ENCODE measurements around the gene PPP4R1. TPM values are rescaled to one million over a fixed set of nuclear protein-coding genes. Genes with fewer than 3 reads are reported as not detected.

The PPP4R1 gene
- 127 and 134 TPM in 2 replicates for polyA plus RNA-seq
- 282 and 284 TPM in 2 replicates for polyA minus RNA-seq

- Histone ChIP-seq H3K9me2 (ENCODE audit: insufficient read depth, low read length) (no peaks in the 10 kb centered on the region), H3F3A (ENCODE audit: insufficient read depth, low read length, poor library complexity, severe bottlenecking) (peaks cover 6% of the 10 kb centered on the region), H3K79me2 (replicated peaks; ENCODE audit: insufficient read depth, low read length) (peaks cover 52% of the 10 kb centered on the region), H3K9ac (ENCODE audit: low read length) (peak within 1 kb of the TSS; percentile 80), H3K9me3 (ENCODE audit: low read length) (no peaks in the 10 kb centered on the region), H3K4me3 (ENCODE audit: low read length) (peak within 1 kb of the TSS; percentile 84), H3K27ac (ENCODE audit: low read length) (peak within 1 kb of the TSS; percentile 83), H3K36me3 (ENCODE audit: insufficient read depth, low read length) (no peaks in the 10 kb centered on the region), H4K20me1 (ENCODE audit: insufficient read depth) (no peaks in the 10 kb centered on the region), H3K4me2 (ENCODE audit: low read length) (peak within 1 kb of the TSS; percentile 98), H2AFZ (ENCODE audit: low read depth, low read length) (peak within 1 kb of the TSS; percentile 71), H3K27me3 (ENCODE audit: insufficient read depth, low read depth, low read length) (no peaks in the 10 kb centered on the region)
- TF ChIP-seq TAF1 (IDR thresholded peaks at IDR 0.05; ENCODE audit: low read depth) = peak; percentile 63
- TF ChIP-seq POLR2AphosphoS5 (IDR thresholded peaks at IDR 0.05) = peak; percentile 64
- peak; percentile 65 for TF ChIP-seq MXI1 (conservative IDR thresholded peaks at IDR 0.05; ENCODE audit: poor library complexity, severe bottlenecking)
- peak; percentile 37 for TF ChIP-seq RAD21 (conservative IDR thresholded peaks at IDR 0.05)
- no peak for TF ChIP-seq EZH2 (IDR thresholded peaks at IDR 0.05; ENCODE audit: borderline replicate concordance, insufficient read depth, low read length, poor library complexity, severe bottlenecking)
- TF ChIP-seq REST (IDR thresholded peaks at IDR 0.05; ENCODE audit: borderline replicate concordance) = peak; percentile 79
- no peak for TF ChIP-seq SMC3 (conservative IDR thresholded peaks at IDR 0.05; ENCODE audit: poor library complexity)
- TF ChIP-seq EP300 (conservative IDR thresholded peaks at IDR 0.05; ENCODE audit: poor library complexity, severe bottlenecking) = peak; percentile 11
- peak; percentile 8 for TF ChIP-seq CTCF (IDR thresholded peaks at IDR 0.05; ENCODE audit: poor library complexity, severe bottlenecking)
Observed at GRCh38 chr18:9614401-9615279, at the start of gene PPP4R1. Gene PPP4R1, minus strand, starts transcription at chr18:9614559. Its CDS starts 75 bp downstream, at chr18:9614484.

GRCh38 chr18:9663377-9663776 is 49.0 kb upstream of the PPP4R1 start:
- H3K4me2 ChIP-seq (ENCODE audit: low read length) = no peak overlapping the region
- H2AFZ ChIP-seq (ENCODE audit: low read depth, low read length) = no peak overlapping the region

More at GRCh38 chr18:9663377-9663776, 49.0 kb upstream of the PPP4R1 start:
- no peaks in the 10 kb centered on the region for H3K9me3 ChIP-seq (ENCODE audit: low read length)
- no peaks in the 10 kb centered on the region for H3K27me3 ChIP-seq (ENCODE audit: insufficient read depth, low read depth, low read length)
- no peak overlapping the region for H3K9ac ChIP-seq (ENCODE audit: low read length)
- H3K79me2 ChIP-seq (replicated peaks; ENCODE audit: insufficient read depth, low read length) = no peaks in the 10 kb centered on the region
- no peaks in the 10 kb centered on the region for H3K36me3 ChIP-seq (ENCODE audit: insufficient read depth, low read length)
- TF ChIP-seq MXI1 (conservative IDR thresholded peaks at IDR 0.05; ENCODE audit: poor library complexity, severe bottlenecking) (no peak), RAD21 (conservative IDR thresholded peaks at IDR 0.05) (no peak), EZH2 (IDR thresholded peaks at IDR 0.05; ENCODE audit: borderline replicate concordance, insufficient read depth, low read length, poor library complexity, severe bottlenecking) (no peak), POLR2AphosphoS5 (IDR thresholded peaks at IDR 0.05) (no peak), REST (IDR thresholded peaks at IDR 0.05; ENCODE audit: borderline replicate concordance) (no peak), CTCF (IDR thresholded peaks at IDR 0.05; ENCODE audit: poor library complexity, severe bottlenecking) (no peak), EP300 (conservative IDR thresholded peaks at IDR 0.05; ENCODE audit: poor library complexity, severe bottlenecking) (no peak), SMC3 (conservative IDR thresholded peaks at IDR 0.05; ENCODE audit: poor library complexity) (no peak), TAF1 (IDR thresholded peaks at IDR 0.05; ENCODE audit: low read depth) (no peak)
- no peak overlapping the region for H3K27ac ChIP-seq (ENCODE audit: low read length)
- H3F3A ChIP-seq (ENCODE audit: insufficient read depth, low read length, poor library complexity, severe bottlenecking) = no peaks in the 10 kb centered on the region
- H4K20me1 ChIP-seq (ENCODE audit: insufficient read depth) = no peaks in the 10 kb centered on the region
- no peaks in the 10 kb centered on the region for H3K9me2 ChIP-seq (ENCODE audit: insufficient read depth, low read length)
- H3K4me3 ChIP-seq (ENCODE audit: low read length) = no peak overlapping the region

Measured in neural cell (in vitro differentiated cells).